ENCODE measurements around the gene EHMT2.

Gene EHMT2

DNA sequence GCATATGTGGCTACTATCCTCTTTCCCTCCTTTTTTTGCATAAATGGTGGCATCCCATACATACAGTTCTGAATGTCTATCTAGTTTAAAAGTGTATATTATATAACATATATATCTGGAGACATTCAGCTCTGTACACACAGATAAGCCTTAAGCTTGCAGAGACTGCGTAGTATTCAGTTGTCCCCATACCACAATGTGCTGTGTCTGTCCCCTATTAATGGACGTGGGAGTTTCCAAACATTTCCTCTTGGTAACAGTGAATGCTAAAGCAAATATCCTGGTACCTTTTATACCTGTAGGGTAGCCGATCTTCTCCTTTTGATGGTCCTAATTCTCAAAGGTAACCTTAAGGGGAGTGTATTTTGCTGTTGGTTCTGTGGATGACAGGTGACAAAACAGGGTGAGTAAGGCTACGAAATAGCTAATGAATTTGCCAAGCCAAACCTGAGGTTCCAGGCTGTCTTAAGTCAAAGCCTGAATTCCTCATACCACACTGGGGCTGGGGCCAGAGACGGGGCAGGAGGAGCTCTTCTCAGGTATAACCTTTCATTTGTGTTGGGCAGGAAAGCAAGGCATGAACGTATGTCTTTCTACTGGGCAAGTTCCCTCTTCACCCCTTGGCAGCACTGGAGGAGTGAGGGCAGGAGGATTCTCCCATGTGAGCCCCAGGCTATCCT, 22.3 kb upstream of the EHMT2 start:
- Histone ChIP-seq H3K4me2 (ENCODE audit: insufficient read depth, low read length) (no peak overlapping the region), H2AFZ (ENCODE audit: low read depth, low read length) (no peak overlapping the region), H3K27me3 (ENCODE audit: insufficient read depth, low read length, poor library complexity) (no peaks in the 10 kb centered on the region), H3K4me1 (ENCODE audit: insufficient read depth, low read length) (no peaks in the 10 kb centered on the region), H4K20me1 (ENCODE audit: insufficient read depth, low read length) (no peaks in the 10 kb centered on the region), H3K79me2 (ENCODE audit: insufficient read depth, low read length) (no peaks in the 10 kb centered on the region), H3K36me3 (ENCODE audit: insufficient read depth, low read length) (no peaks in the 10 kb centered on the region), H3K9me3 (ENCODE audit: insufficient read depth, low read length, severe bottlenecking) (no peaks in the 10 kb centered on the region), H3K27ac (ENCODE audit: low read length) (no peak overlapping the region), H3K9ac (ENCODE audit: low read depth, low read length) (no peak overlapping the region), H3K4me3 (ENCODE audit: low read depth in 1 of 2, low read length in 2 of 2) (no peak overlapping the region)
- ATAC-seq (ENCODE audit: insufficient read depth, low read depth) (no peak), DNase-seq (no peak)
- TF ChIP-seq, protein P1, sequence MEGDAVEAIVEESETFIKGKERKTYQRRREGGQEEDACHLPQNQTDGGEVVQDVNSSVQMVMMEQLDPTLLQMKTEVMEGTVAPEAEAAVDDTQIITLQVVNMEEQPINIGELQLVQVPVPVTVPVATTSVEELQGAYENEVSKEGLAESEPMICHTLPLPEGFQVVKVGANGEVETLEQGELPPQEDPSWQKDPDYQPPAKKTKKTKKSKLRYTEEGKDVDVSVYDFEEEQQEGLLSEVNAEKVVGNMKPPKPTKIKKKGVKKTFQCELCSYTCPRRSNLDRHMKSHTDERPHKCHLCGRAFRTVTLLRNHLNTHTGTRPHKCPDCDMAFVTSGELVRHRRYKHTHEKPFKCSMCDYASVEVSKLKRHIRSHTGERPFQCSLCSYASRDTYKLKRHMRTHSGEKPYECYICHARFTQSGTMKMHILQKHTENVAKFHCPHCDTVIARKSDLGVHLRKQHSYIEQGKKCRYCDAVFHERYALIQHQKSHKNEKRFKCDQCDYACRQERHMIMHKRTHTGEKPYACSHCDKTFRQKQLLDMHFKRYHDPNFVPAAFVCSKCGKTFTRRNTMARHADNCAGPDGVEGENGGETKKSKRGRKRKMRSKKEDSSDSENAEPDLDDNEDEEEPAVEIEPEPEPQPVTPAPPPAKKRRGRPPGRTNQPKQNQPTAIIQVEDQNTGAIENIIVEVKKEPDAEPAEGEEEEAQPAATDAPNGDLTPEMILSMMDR (IDR thresholded peaks at IDR 0.05; ENCODE audit: borderline replicate concordance, extremely low read depth, low read length, poor library complexity, severe bottlenecking) = no peak
- no peak for TF ChIP-seq EZH2 (IDR thresholded peaks at IDR 0.05; ENCODE audit: borderline replicate concordance, low read depth, low read length, severe bottlenecking)

- Histone ChIP-seq H2AFZ (ENCODE audit: low read depth, low read length) (no peak overlapping the region), H3K9me3 (ENCODE audit: insufficient read depth, low read length, severe bottlenecking) (no peaks in the 10 kb centered on the region), H4K20me1 (ENCODE audit: insufficient read depth, low read length) (no peaks in the 10 kb centered on the region), H3K79me2 (ENCODE audit: insufficient read depth, low read length) (no peaks in the 10 kb centered on the region), H3K27me3 (ENCODE audit: insufficient read depth, low read length, poor library complexity) (no peaks in the 10 kb centered on the region), H3K4me1 (ENCODE audit: insufficient read depth, low read length) (no peaks in the 10 kb centered on the region), H3K9ac (ENCODE audit: low read depth, low read length) (no peak overlapping the region), H3K27ac (ENCODE audit: low read length) (no peak overlapping the region), H3K36me3 (ENCODE audit: insufficient read depth, low read length) (no peaks in the 10 kb centered on the region), H3K4me3 (ENCODE audit: low read depth in 1 of 2, low read length in 2 of 2) (no peak overlapping the region), H3K4me2 (ENCODE audit: insufficient read depth, low read length) (no peak overlapping the region)
- DNase-seq = no peak
- ATAC-seq (ENCODE audit: insufficient read depth, low read depth) = no peak; the same call in 2 of the 3 replicates
- no peak for TF ChIP-seq EZH2 (IDR thresholded peaks at IDR 0.05; ENCODE audit: borderline replicate concordance, low read depth, low read length, severe bottlenecking)
- TF ChIP-seq, protein P1 (IDR thresholded peaks at IDR 0.05; ENCODE audit: borderline replicate concordance, extremely low read depth, low read length, poor library complexity, severe bottlenecking) = no peak
These were observed 20.7 kb upstream of the EHMT2 start for GRCh38 chr6:31918069-31918720.

DNA sequence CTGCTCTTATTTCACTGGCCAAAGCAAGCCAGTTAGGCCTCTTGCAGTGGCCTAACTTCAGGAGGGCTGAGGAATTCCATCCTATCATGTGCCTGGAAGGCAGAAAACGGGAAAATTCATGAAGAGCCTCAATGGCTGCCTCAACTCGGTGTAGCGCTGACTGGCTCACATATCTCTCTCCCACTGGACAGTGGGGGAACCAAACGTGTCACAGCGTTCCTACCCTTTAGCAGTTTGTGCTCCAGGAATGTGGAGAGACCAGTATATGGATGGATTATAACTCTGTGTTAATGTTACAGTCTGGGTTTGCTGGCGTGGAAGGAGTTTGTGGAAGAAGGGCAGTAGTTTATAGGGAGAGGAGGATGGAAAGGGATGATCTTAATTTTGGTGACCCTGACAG, 18.3 kb upstream of the EHMT2 start:
- H3K27me3 ChIP-seq (ENCODE audit: insufficient read depth, low read length, poor library complexity) = no peaks in the 10 kb centered on the region
- no peaks in the 10 kb centered on the region for H3K9me3 ChIP-seq (ENCODE audit: insufficient read depth, low read length, severe bottlenecking)
- no peak overlapping the region for H3K4me3 ChIP-seq (ENCODE audit: low read depth in 1 of 2, low read length in 2 of 2)
- H3K36me3 ChIP-seq (ENCODE audit: insufficient read depth, low read length) = no peaks in the 10 kb centered on the region
- no peaks in the 10 kb centered on the region for H3K79me2 ChIP-seq (ENCODE audit: insufficient read depth, low read length)
- no peak for TF ChIP-seq EZH2 (IDR thresholded peaks at IDR 0.05; ENCODE audit: borderline replicate concordance, low read depth, low read length, severe bottlenecking)
- TF ChIP-seq, protein P1 (IDR thresholded peaks at IDR 0.05; ENCODE audit: borderline replicate concordance, extremely low read depth, low read length, poor library complexity, severe bottlenecking) = no peak
- no peaks in the 10 kb centered on the region for H4K20me1 ChIP-seq (ENCODE audit: insufficient read depth, low read length)
- ATAC-seq (ENCODE audit: insufficient read depth, low read depth) (no peak), DNase-seq (no peak)
- no peak overlapping the region for H2AFZ ChIP-seq (ENCODE audit: low read depth, low read length)
- no peaks in the 10 kb centered on the region for H3K4me1 ChIP-seq (ENCODE audit: insufficient read depth, low read length)
- H3K27ac ChIP-seq (ENCODE audit: low read length) = no peak overlapping the region
- no peak overlapping the region for H3K9ac ChIP-seq (ENCODE audit: low read depth, low read length)
- H3K4me2 ChIP-seq (ENCODE audit: insufficient read depth, low read length) = no peak overlapping the region
